Measurements from ENCODE around the gene ERCC4.

Gene ERCC4

GRCh38 chr16:13950821-13951547 is 31.0 kb downstream of the ERCC4 start:
- DNase-seq (ENCODE audit: low spot score), result no peak

GRCh38 chr16:13951611-13952010 is 31.7 kb downstream of the ERCC4 start:
- DNase-seq (ENCODE audit: low spot score), result no peak

GRCh38 chr16:13953501-13953900 is 33.5 kb downstream of the ERCC4 start:
- no peak for DNase-seq (ENCODE audit: low spot score)

GRCh38 chr16:13956635-13957196 is 36.8 kb downstream of the ERCC4 start:
- no peak for DNase-seq (ENCODE audit: low spot score)

GRCh38 chr16:13957197-13958078 is 37.5 kb downstream of the ERCC4 start:
- DNase-seq (ENCODE audit: low spot score), result no peak

GRCh38 chr16:13958474-13958873 is 38.5 kb downstream of the ERCC4 start:
- DNase-seq (ENCODE audit: low spot score), result no peak

- no peak for DNase-seq (ENCODE audit: low spot score)
These were observed 39.7 kb downstream of the ERCC4 start for GRCh38 chr16:13959626-13960025.

GRCh38 chr16:13961099-13961811 is 41.3 kb downstream of the ERCC4 start:
- no peak for DNase-seq (ENCODE audit: low spot score)

- no peak for DNase-seq (ENCODE audit: low spot score)
These were observed 42.3 kb downstream of the ERCC4 start for GRCh38 chr16:13962232-13962631.

GRCh38 chr16:13968835-13969234 is 48.9 kb downstream of the ERCC4 start:
- DNase-seq (ENCODE audit: low spot score), result no peak

- DNase-seq (ENCODE audit: low spot score), result no peak
These were observed 49.8 kb downstream of the ERCC4 start for GRCh38 chr16:13969711-13970110.

GRCh38 chr16:13970708-13971422 is 50.9 kb downstream of the ERCC4 start:
- DNase-seq (ENCODE audit: low spot score), result no peak

- DNase-seq (ENCODE audit: low spot score), result no peak
These were observed 53.5 kb downstream of the ERCC4 start for GRCh38 chr16:13973321-13974023.

GRCh38 chr16:13977177-13977576 is 57.2 kb downstream of the ERCC4 start:
- no peak for DNase-seq (ENCODE audit: low spot score)

- no peak for DNase-seq (ENCODE audit: low spot score)
These were observed 62.5 kb downstream of the ERCC4 start for GRCh38 chr16:13982451-13982850.

- no peak for DNase-seq (ENCODE audit: low spot score)
These were observed 63.7 kb downstream of the ERCC4 start for GRCh38 chr16:13983625-13984024.

GRCh38 chr16:13984794-13985193 is 64.8 kb downstream of the ERCC4 start:
- no peak for DNase-seq (ENCODE audit: low spot score)

- DNase-seq (ENCODE audit: low spot score), result no peak
These were observed 68.1 kb downstream of the ERCC4 start for GRCh38 chr16:13988038-13988437.

GRCh38 chr16:13992322-13992721 is 72.4 kb downstream of the ERCC4 start:
- DNase-seq (ENCODE audit: low spot score), result no peak

GRCh38 chr16:13992976-13993375 is 73.0 kb downstream of the ERCC4 start:
- DNase-seq (ENCODE audit: low spot score), result no peak
